Cardiac septum (tissue), 1 donor: Measurements from ENCODE around the gene NRG2. TPM values are rescaled to one million over a fixed set of nuclear protein-coding genes. Genes with fewer than 3 reads are reported as not detected.

Experiments used
- DNase-seq: peaks from one replicate; pipeline ENCODE4 v3.0.0-alpha.2; 2020; ENCODE audit warnings: low spot score
- intact Hi-C: fragments of 100-400 bp; cut with DNase I; formaldehyde crosslinking; loops from one replicate; pipeline ENCODE4 v1.14.0; 2022
- total RNA-seq: library from RNA; stranded (reverse); fragmentation: NEBNext Ultra II Directional; extraction: Animal tissue kit (Norgen Biotek cat#: 25700); gene quantifications from one replicate; pipeline ENCODE4 v1.2.1, GENCODE V29; 2021
- donor health status: DM: no; HTN: no; CAD: no.

NRG2 gene
- total RNA-seq, 1 donor from 2014 or later = 5.1 TPM

GRCh38 chr5:139980765-139981164 lies 62.3 kb downstream of the NRG2 start:
- intact Hi-C loops = loop anchor here (5.0 kb wide), 1 partner anchor 62 kb away; the partner anchor contains the start of gene NRG2
- no peak for DNase-seq

DNA sequence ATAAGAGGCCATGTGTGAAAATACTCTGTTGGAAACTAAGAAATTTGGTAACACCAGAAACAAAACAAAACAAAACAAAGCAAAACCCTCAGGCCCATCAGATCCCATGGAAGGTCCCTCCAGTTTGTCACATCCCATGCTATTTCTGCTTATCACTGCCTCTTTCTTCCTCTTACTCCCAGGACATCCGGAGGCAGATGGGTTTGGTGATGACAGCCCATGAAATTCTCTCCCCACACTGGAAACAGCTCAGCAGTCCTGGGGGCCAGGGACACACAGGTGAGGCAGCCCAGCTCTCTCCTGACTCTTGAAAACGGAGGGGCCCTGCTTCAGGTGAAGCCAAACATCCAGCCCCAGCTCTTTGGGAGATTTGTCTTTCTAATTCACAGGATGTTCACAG lies 63.2 kb downstream of the NRG2 start:
- DNase-seq = no peak
- intact Hi-C loops = loop anchor here (5.0 kb wide), 1 partner anchor 62 kb away; the partner anchor contains the start of gene NRG2

DNA sequence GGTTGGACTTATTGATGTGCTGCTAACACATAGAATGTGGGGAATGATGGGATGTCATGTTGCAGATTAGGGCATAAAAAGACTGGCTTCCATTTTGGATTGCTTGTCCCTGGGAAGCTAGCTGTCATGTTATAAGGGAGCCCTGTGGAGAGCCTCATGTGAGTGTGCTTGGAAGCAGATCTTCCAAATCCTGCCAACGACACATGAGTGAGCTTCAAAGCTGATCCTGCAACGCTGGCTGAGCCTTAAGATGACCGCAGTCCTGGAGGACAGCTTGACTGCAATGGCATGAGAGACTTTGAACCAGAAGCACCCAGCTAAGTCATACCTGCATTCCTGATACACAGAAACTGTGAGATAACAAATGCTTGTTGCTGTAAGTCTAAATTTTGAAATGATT lies 63.6 kb downstream of the NRG2 start:
- no peak for DNase-seq
- intact Hi-C loops = no loop called here

DNA sequence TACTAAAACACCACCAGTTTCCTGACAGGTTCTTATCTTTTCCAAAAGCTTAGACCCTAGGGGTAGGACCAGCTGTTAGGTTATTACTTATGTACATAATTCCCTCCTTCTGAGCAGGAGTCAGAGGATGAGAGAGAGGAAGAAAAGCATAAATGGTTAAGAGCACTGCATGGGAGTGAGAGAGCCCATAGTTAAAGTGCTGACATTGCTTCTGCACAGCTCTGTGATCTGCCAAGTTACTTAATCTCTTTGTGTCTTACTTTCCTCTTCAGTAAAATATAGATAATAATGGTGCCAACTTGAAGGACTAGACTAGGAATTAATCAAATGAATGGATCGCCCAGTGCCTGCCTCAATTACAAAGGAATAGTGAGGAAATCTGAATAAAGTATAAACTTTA lies 66.4 kb downstream of the NRG2 start:
- intact Hi-C loops = no loop called here
- no peak for DNase-seq

GRCh38 chr5:139975942-139976341 lies 67.2 kb downstream of the NRG2 start:
- intact Hi-C loops = no loop called here
- no peak for DNase-seq

DNA sequence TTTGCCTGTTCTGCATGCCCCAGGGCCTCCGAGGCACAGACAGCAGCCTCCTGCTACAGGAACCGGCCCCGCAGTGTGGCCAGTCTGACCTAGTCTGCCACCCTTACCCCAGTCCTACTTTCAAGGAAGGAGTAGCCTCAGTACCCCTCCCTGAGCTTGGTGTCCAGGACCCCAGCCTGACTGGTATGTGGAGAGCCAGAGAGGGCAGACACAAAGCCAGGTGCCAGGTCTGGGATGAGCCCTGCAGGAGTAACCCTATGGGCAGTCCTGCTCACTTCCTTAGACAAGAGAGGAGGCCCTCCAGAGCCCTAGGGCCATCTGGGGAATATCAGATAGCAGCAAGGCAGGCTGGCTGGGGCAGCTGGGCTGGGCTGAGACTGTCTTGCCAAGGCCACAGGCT lies 67.8 kb downstream of the NRG2 start:
- intact Hi-C loops = no loop called here
- DNase-seq = no peak

GRCh38 chr5:139974661-139975060 lies 68.4 kb downstream of the NRG2 start:
- intact Hi-C loops = no loop called here

DNA sequence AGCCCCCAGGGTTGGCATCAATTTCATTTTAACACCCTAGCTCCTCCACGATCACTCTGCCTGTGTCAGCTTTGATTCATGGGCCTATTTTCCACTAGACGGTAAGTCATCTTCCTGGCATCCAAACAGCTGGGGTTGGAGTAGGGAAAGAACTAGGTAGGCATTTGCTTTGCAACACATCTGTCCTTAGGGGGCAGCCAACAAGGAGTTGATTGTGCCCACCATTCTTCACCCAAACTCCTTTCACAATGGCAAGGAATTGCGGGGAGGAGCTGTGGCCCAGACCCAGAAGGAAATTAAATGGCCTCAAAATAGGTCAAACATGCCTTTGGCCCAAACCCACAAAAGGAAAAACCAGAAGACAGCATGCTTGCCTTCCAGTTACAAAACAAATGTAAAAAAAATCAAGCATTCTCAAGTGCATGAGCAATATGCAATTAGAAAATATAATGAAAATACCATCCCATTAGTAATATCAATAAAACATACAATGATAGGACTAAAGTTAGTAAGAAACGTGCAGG lies 71.8 kb downstream of the NRG2 start:
- no peak for DNase-seq
- intact Hi-C loops = no loop called here

More at GRCh38 chr5:139974661-139975060, 68.4 kb downstream of the NRG2 start:
- no peak for DNase-seq

GRCh38 chr5:139969318-139969717 lies 73.8 kb downstream of the NRG2 start:
- DNase-seq = no peak
- intact Hi-C loops = loop anchor here (5.0 kb wide), 2 partner anchors 87 to 107 kb away; no protein-coding TSS in a partner anchor

DNA sequence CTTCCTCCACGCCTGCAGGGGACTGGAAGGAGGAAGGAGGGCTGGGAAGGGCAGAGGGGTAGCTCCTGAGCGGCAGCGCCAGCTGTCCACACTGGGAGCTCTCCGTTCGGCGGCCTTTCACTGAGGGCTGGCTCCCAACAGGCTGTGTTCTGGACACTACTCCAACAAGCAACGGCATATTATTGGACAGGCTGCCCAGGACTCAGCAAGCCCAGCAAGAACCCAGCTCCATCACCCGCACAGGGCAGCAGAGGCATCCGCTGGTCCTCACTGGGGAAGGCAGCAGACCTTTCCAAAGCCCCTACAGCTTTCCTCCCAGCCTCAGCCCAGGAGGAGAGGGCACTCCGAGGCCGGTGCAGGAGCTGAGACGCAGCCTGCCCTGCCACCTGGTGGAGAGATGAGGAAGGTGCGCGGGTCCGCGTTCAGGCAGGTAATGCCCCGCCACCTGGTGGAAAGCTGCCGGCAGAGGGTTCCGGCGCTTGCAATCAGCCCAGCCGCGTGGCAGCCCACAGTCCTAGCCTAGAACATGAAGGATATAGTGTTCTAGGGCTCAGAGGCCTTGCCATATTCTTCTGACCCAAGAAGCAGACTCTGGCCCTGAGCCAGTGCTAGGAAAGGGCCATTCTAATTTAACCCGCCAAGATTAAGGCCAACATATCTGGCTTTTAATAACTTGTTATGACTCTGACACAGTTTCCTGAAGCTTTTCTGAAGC lies 74.4 kb downstream of the NRG2 start:
- intact Hi-C loops = loop anchor here (1.0 to 5.0 kb wide), 3 partner anchors 86 to 181 kb away; no protein-coding TSS in a partner anchor

GRCh38 chr5:139967353-139967752 lies 75.7 kb downstream of the NRG2 start:
- intact Hi-C loops = loop anchor here (5.0 kb wide), 2 partner anchors 85 to 105 kb away; no protein-coding TSS in a partner anchor
- DNase-seq = peak; percentile 44

More for the DNA sequence above, 74.4 kb downstream of the NRG2 start:
- DNase-seq = peak; percentile 93

GRCh38 chr5:139966856-139967255 lies 76.2 kb downstream of the NRG2 start:
- intact Hi-C loops = loop anchor here (5.0 kb wide), 2 partner anchors 85 to 105 kb away; no protein-coding TSS in a partner anchor
- DNase-seq = peak; percentile 67

GRCh38 chr5:139964994-139965565 lies 78.0 kb downstream of the NRG2 start:
- intact Hi-C loops = loop anchor here (5.0 kb wide), 2 partner anchors 83 to 103 kb away; no protein-coding TSS in a partner anchor
- peak; percentile 36 for DNase-seq

- peak; percentile 53 for DNase-seq
- intact Hi-C loops = no loop called here
Observed at GRCh38 chr5:139964266-139964993, 78.7 kb downstream of the NRG2 start.

GRCh38 chr5:139962445-139962844 lies 80.7 kb downstream of the NRG2 start:
- intact Hi-C loops = no loop called here

DNA sequence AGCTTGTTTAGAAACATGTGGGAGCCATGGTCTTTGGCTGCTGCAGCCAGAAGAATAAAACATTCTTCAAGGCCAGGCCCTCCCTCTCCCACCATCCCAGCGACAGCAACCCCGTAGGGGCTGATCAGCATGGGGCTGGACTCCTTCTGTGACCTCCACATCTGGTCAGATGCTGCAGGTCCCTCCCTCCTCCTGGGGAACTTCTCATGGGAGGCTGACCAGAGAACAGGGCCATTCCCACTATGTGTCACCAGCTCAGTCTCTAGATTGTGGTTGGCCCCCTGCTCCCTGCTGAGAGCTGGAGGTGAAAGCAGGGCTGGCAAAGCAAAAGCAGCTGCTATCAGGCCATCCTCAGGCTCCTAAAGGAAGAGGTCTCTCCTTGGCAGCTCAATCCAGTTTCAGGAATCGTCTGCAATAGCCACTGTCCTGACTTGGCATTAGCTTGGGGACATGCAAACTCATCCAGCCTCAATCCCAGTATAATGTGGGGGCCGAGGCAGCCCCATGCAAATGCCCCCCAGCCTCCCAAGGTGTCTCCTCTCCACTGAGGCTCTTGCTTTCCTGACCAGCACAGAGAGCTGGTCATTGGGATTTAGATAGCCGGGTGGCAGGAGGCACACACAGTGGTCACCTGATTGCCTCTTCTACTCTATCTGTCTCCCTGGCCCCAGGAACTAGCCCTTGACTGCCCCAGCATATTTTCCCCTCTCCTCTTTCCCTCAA lies 81.5 kb downstream of the NRG2 start:
- DNase-seq = peak; percentile 63
- intact Hi-C loops = no loop called here

More at GRCh38 chr5:139962445-139962844, 80.7 kb downstream of the NRG2 start:
- DNase-seq = peak; percentile 27

DNA sequence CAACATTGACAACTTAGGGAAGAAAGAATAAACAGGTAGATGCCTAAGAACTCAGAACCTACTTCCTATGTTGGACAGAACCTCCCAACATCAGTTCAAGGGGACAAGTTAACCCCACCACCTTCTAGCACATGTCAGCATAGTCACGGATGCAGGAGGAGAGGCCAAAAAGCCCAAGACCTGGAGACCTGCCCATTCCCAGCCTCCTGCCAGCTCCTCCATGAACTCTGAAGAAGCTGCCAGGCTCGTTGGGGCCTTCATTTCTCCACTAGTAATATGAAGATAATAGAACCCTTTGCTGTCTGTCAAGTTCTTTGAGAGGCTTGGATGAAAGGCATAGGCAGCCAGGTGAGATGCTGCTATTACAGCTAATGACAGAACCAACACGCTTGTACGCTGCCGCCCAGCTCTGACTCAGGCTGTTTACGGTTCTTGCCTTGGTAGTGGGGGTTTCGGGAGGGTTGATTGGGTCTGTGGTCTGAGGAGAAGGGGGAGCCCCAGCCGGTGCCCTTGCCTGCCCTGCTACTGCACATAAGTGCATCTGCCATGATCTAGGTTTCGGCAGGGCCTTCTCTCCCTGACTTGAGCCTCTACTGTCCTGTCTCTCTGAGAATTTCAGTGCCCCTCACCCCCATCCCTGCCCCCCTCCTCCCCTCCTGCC lies 82.2 kb downstream of the NRG2 start:
- intact Hi-C loops = no loop called here

GRCh38 chr5:139958432-139959148 lies 84.5 kb downstream of the NRG2 start:
- no peak for DNase-seq
- intact Hi-C loops = no loop called here

More for the DNA sequence above, 82.2 kb downstream of the NRG2 start:
- peak; percentile 54 for DNase-seq
